HG03469 (cell line): ENCODE data around the gene C14orf180.
"Not testable (repeated sequence)": the region's sequence is repeated elsewhere in the genome, so short reads cannot be mapped to it uniquely, and the experiment has no call there.

Experiments
- ATAC-seq: cut with Tn5 transposase; IDR thresholded peaks from one replicate; pipeline ENCODE4 v1.9.1; 2021; ENCODE audit warnings: mild to moderate bottlenecking, moderate library complexity, moderate number of reproducible peaks; ENCODE audit not compliant: unreplicated experiment

Gene C14orf180

GRCh38 chr14:104576970-104577332 lies 2.6 kb upstream of the C14orf180 start:
- no peak for ATAC-seq

GRCh38 chr14:104577426-104577825 lies 2.1 kb upstream of the C14orf180 start:
- no peak for ATAC-seq

- no peak for ATAC-seq
These were observed 1.7 kb upstream of the C14orf180 start for GRCh38 chr14:104577847-104578301.

GRCh38 chr14:104578321-104578720 lies 1.2 kb upstream of the C14orf180 start:
- no peak for ATAC-seq

GRCh38 chr14:104579939-104580338 lies 375 bp downstream of the C14orf180 start:
- not testable (repeated sequence) for ATAC-seq

- no peak for ATAC-seq
These were observed 1.4 kb downstream of the C14orf180 start for GRCh38 chr14:104580961-104581360.

DNA sequence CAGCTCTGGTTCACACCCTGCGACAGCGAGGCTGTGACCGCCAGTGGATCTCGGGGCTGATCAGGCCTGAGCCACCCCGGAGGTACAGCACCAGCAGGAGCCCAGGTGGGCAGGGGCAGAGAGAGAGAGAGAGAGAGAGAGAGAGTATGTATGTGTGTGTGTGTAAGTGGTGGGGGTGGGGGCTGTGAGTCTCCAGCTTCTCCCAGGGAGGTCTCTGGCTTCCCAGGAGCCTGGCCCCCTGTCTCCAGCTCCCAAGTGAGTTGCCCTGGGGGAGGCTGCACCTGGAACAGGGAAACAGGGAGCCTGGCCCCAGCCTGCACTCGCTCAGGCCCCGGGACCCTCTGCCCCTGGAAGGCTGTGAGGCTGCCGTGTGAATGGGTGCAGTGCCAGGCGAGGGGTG lies 2.0 kb downstream of the C14orf180 start:
- ATAC-seq = no peak

- no peak for ATAC-seq
These were observed 2.4 kb downstream of the C14orf180 start for GRCh38 chr14:104582005-104582404.

GRCh38 chr14:104582662-104583061 lies 3.1 kb downstream of the C14orf180 start:
- ATAC-seq = no peak

DNA sequence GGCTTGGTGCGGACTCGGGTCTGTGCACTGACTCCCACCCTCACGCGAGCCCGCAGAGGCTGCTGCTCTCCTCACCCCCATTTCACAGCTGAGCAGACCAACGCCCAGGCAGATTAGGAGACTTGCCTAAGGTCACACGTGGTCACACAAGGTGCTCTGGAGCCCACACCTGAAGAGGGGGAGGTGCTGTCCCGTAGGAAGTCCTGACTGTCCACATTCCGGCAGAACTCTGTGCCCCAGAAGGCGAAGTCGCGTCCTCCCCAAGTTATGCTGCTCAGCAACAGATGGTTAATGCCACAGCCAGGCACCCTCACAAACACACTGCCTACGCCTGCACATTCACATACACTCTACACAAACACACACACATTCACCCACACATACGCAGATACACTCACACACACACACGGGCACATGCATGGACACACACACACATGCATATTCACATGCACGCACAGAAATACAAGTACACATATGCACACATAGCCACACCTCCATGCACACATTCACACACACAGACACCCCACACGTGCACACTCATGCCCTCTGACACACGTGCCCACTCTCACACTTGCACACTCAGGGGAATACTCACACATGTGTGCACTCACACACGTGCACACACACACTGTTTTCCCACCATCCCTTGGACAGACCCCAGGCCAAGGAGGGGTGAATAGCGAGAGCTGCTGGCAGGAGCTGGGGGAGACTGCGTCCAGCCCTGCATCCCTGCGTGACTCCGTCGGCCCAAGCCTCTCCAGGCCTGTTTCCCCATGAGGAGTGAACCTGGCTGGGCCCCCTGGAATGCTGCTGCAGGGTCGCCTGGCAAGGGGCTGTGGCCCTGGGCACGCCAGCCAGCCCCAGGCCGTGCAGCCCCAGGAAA lies 4.1 kb downstream of the C14orf180 start:
- no peak for ATAC-seq

GRCh38 chr14:104584557-104584956 lies 5.0 kb downstream of the C14orf180 start:
- no peak for ATAC-seq

DNA sequence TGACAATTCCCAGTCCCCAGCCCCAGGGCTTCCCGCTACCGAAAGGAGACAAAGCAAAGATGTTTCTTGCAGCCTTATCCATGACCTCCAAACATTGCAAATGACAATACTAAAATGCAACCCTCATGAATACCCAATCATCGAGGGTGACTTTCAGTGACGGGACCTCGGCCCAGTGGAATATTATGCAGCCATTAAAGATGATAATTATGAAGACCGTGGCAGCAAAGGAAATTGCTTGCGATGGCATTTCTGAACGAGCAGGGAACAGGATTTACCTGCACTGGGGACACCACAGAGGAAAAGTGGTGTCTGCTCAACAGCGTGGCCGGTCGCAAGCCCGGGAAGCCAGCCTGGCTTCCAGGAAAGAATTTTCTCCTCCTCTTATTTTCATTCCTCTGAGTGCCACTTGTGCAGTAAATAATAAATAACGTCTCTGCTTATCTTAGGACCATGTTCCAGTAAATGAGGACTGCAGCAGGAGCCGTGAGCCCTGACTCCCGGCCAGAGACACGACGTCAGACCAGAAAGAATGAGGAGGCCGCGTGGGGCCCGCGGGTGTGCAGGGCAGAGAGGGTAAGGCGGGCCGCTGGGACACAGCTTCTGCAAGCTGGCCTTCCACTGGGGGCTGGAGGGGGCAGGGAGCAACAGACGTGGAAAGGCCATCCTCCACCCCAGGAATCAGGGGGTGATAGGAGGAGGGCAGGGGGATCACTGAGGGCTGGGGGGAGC lies 6.6 kb downstream of the C14orf180 start:
- no peak for ATAC-seq

- no peak for ATAC-seq
These were observed 7.5 kb downstream of the C14orf180 start for GRCh38 chr14:104586832-104587620.

DNA sequence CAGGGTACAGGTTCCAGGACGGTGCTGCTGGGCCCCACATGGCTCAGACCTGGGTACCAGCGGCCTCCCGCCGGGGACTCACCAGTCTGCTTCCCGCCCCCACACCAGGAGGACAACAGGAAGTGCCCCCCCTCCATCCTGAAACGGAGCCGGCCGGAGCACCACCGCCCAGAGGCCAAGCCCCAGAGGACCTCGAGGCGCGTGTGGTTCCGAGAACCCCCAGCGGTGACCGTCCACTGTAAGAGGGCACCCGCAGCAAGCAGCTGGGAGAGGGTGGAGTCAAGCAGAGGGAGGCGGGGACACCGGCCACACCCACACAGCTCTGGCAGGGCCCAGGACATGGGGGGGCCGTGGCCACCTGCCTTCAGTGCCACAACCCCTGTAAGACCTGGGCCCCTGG lies 8.1 kb downstream of the C14orf180 start:
- no peak for ATAC-seq

GRCh38 chr14:104588066-104588857 lies 8.7 kb downstream of the C14orf180 start:
- ATAC-seq = no peak

GRCh38 chr14:104589338-104590195 lies 10.0 kb downstream of the C14orf180 start:
- no peak for ATAC-seq

DNA sequence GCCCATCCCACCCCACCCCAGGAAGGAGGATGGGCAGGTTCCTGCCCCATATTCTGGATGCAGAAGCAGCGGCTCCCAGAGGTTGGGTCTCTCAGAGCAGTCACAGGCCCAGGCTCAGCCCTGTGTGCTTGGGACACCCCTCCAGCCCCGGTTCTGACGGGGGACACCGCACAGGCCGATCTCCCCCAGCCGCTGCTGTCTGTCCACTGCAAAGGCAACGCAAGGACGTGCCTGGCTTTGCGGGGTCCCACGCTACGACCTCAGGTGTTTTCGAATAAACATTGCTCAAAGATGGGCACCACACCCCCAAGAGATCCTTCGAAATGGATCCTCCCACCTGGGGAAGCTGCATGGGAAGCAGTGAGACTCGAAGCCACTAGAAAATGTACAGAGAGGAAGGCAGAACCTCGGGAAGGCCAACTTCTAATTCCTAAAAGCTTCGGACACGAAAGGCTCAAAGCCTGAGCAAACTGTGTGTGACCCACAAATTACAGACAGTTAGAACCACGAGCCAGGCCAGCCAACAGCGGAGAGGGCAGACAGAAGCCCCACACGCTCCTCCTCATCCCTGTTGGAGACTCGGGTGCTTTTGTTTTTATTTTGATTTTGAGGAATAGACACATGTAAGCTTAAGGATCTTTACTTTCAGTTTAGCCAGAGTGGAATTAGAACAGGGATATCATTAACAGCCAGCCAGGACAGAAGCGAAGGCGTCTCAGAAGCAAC lies 10.8 kb downstream of the C14orf180 start:
- no peak for ATAC-seq

DNA sequence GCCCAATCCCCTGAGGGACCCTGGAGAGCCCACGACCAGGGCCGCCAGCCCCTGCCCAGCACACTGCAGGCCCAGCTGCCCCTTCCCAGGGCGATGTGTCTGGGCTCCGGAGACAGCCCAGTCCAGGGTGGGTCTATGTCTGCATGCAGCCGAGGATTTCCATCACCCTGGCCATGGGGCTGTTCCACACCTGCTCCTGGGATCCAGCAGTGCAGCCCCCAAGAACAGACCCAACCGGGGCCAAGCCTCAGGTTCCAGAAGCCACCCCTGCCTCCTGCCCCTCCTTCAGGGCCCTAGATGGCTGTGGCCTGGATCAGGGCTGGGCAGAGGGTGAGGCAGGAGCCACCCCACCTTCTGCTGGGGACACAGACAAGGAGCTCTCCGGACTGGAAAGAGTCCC lies 11.5 kb downstream of the C14orf180 start:
- ATAC-seq = no peak
